SU-DHL-6 (cell line): ENCODE measurements around the gene LRRC26.

Source experiments
- CTCF ChIP-seq: fragments of 200-600 bp; sonication (generic); IDR thresholded peaks from one replicate; pipeline ENCODE4 v1.5.1; 2017; ENCODE audit warnings: antibody characterized with exemption, mild to moderate bottlenecking, low read length, moderate library complexity; ENCODE audit not compliant: insufficient read depth, poor library complexity, severe bottlenecking
- EZH2phosphoT487 ChIP-seq: fragments of 200-600 bp; sonication (generic), shearing (Covaris generic); conservative IDR thresholded peaks from 2 replicates; pipeline ENCODE4 v1.6.1; 2018; ENCODE audit warnings: mild to moderate bottlenecking, antibody characterized with exemption, low read length, moderate library complexity, mixed read lengths

GRCh38 chr9:137217276-137218211 is 47.7 kb upstream of the LRRC26 start:
- no peak for TF ChIP-seq CTCF
- no peak for TF ChIP-seq EZH2phosphoT487
